Sigmoid colon (tissue), 7 donors: ENCODE measurements around the gene SFMBT1. TPM values are rescaled to one million over a fixed set of nuclear protein-coding genes. Genes with fewer than 3 reads are reported as not detected.

Experiments used
- DNase-seq: peaks from one replicate; pipeline ENCODE4 v3.0.0-alpha.2; 2019
- H3K27ac ChIP-seq, 4 donors: fragments of 200-600 bp; sonication (generic); one replicate each; pipeline ENCODE4 v1.5.1; 2016 to 2019; ENCODE audit warnings: mild to moderate bottlenecking in 1 of 4
- H3K27me3 ChIP-seq, 3 donors: fragments of 200-600 bp; sonication (generic); one replicate each; pipeline ENCODE4 v1.5.1; 2019; ENCODE audit warnings: mild to moderate bottlenecking in 1 of 3
- H3K36me3 ChIP-seq, 4 donors: fragments of 200-600 bp; sonication (generic); one replicate each; pipeline ENCODE4 v1.5.1; 2016 to 2019
- H3K4me1 ChIP-seq, 4 donors: fragments of 200-600 bp; sonication (generic); one replicate each; pipeline ENCODE4 v1.5.1; 2017 to 2019
- H3K4me3 ChIP-seq, 4 donors: fragments of 200-600 bp; sonication (generic); one replicate each; pipeline ENCODE4 v1.5.1; 2017 to 2019; ENCODE audit warnings: mild to moderate bottlenecking in 2 of 4, moderate library complexity in 1 of 4
- H3K9me3 ChIP-seq, 4 donors: fragments of 200-600 bp in 3 of 4; sonication (generic) in 3 of 4; one replicate each; pipeline versions ENCODE4 v1.5.1 to v1.6.1; 2013 to 2019
- CTCF ChIP-seq, 4 experiments: fragments of 450-650 bp in 3 of 4; fragments of 200-600 bp in 1 of 4; IDR thresholded peaks; one replicate each; pipeline ENCODE4 v1.5.1; 2016 to 2019; ENCODE audit warnings: antibody characterized with exemption in 4 of 4, mild to moderate bottlenecking in 3 of 4, moderate library complexity in 2 of 4
- EP300 ChIP-seq, 4 donors: sonication (generic); formaldehyde crosslinking; IDR thresholded peaks; one replicate each; pipeline ENCODE4 v1.6.1; 2017; ENCODE audit warnings: antibody characterized with exemption in 4 of 4
- POLR2A ChIP-seq, 2 donors: fragments of 450-650 bp; IDR thresholded peaks; one replicate each; pipeline ENCODE4 v1.6.1; 2016; ENCODE audit warnings: antibody characterized with exemption in 2 of 2, mild to moderate bottlenecking in 2 of 2, moderate library complexity in 2 of 2
- POLR2AphosphoS5 ChIP-seq, 4 donors: sonication (generic); formaldehyde crosslinking; IDR thresholded peaks; one replicate each; pipeline ENCODE4 v1.6.1; 2017; ENCODE audit warnings: antibody characterized with exemption in 4 of 4
- WGBS, 2 donors: extraction: QIAGEN DNeasy Blood & Tissue Kit; methylation state at CpG; one replicate each; pipeline ENCODE4 v1.1.7; 2013; 5-methylcytosine and 5-hydroxymethylcytosine counted together
- intact Hi-C: fragments of 100-400 bp; cut with DNase I; formaldehyde crosslinking; loops from one replicate; pipeline ENCODE4 v1.15.1; 2023
- polyA plus RNA-seq, 3 donors: library from polyadenylated mRNA; stranded (reverse); fragments of 200-250 nt; gene quantifications; one replicate each; pipeline ENCODE4 v1.2.3, GENCODE V29; 2013
- total RNA-seq, 4 donors: library from RNA; depleted of rRNA; stranded (reverse); fragments of >200 nt; gene quantifications; one replicate each; pipeline ENCODE4 v1.1.0, GENCODE V29; 2016
- donor health status: healthy with polysubstance abuse.
- donor health status: Bipolar disorder and iron deficiency.
- donor health status: healthy.

The SFMBT1 gene
- total and polyA plus RNA-seq, 7 donors, result 4.8 to 16.1 (median 10.2) TPM

GRCh38 chr3:52926554-52926953, 119.3 kb downstream of the SFMBT1 start:
- no peak for DNase-seq
- H3K4me1 ChIP-seq, result no peaks in the 10 kb centered on the region
- H3K27ac ChIP-seq, result no peak overlapping the region
- WGBS, 2 donors, result 94 to 96% methylated on average over 2 of the region's 2 CpGs
- peaks cover 0 to 55% (median 1%) of the 10 kb centered on the region in 4 donors for H3K36me3 ChIP-seq
- H3K4me3 ChIP-seq, result no peak overlapping the region
- H3K27me3 ChIP-seq, result no peaks in the 10 kb centered on the region
- TF ChIP-seq POLR2AphosphoS5 (IDR thresholded peaks at IDR 0.05) (no peak), CTCF (IDR thresholded peaks at IDR 0.05) (no peak), EP300 (IDR thresholded peaks at IDR 0.05) (no peak), POLR2A (IDR thresholded peaks at IDR 0.05) (no peak)
- H3K9me3 ChIP-seq, result no peaks in the 10 kb centered on the region
- intact Hi-C loops, result no loop called here

DNA sequence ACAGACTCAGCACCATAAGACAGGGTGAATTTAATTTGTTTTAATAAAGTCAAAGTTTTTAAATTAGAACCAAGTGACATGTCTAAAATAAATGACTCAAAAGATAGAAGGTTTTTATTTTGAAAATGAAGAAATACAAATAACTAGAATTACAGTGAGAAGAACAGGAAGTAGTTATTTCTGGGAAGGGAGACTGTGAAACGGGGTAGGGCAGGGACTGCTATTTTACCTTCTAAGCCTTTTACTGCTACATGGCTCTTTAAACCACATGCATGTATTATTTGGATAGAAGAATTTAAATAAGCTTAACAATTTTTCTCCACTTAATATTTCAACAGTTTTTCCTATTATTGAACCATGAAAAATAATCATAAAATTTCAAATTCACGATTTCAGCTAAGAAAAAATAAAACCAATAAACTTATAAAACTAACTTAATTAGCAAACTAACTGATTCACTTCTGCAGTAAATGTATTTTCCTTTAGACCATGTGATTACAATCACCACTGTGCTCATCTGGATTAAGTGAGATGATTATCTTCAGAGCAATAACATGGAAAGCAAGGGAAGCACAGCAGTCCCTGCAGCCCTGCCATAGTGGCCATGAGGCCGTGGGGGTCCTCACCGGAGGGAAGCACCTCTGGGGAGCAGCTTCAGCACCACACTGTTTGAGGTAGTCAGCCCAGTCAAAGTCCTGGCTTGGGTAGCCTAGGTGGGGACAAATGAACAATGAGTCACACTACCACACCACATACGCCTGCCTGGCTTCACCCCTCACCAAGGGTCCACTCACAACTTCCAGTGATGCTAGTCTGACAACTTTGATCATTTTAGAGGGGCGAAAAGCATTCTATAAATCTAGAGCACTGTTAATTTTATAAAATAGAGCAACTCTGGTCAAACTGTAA, 120.2 kb downstream of the SFMBT1 start:
- intact Hi-C loops, result no loop called here
- no peak overlapping the region for H3K4me3 ChIP-seq
- no peak for DNase-seq
- H3K9me3 ChIP-seq, result no peaks in the 10 kb centered on the region
- peaks cover 0 to 63% (median 5%) of the 10 kb centered on the region in 4 donors for H3K36me3 ChIP-seq
- 64 to 72% methylated on average over 6 of the region's 6 CpGs for WGBS, 2 donors
- no peaks in the 10 kb centered on the region for H3K27me3 ChIP-seq
- no peaks in the 10 kb centered on the region for H3K4me1 ChIP-seq
- H3K27ac ChIP-seq, result no peak overlapping the region
- TF ChIP-seq EP300 (IDR thresholded peaks at IDR 0.05) (no peak), POLR2A (IDR thresholded peaks at IDR 0.05) (no peak), CTCF (IDR thresholded peaks at IDR 0.05) (no peak), POLR2AphosphoS5 (IDR thresholded peaks at IDR 0.05) (no peak)

DNA sequence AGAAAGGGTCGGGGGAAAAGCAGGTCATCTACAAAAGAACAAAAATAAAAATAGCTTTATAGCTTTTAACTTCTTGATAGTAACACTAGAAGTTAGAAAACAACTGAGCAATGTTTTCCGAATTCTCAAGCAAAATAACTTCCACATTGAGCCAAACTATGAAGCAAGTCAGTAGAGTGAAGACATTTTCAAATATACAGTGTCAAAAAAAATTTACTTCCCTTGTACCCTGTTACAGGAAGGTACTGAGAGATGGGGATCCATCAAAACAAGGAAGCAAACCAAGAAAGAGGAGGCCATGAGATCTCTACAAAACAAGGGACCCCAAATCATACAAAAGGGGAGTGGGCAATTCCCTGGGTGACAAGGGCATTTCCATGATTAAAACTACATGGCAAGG, 121.9 kb downstream of the SFMBT1 start:
- TF ChIP-seq POLR2AphosphoS5 (IDR thresholded peaks at IDR 0.05), result no peak
- TF ChIP-seq EP300 (IDR thresholded peaks at IDR 0.05), result no peak
- TF ChIP-seq CTCF (IDR thresholded peaks at IDR 0.05), result no peak
- TF ChIP-seq POLR2A (IDR thresholded peaks at IDR 0.05), result no peak
- Histone ChIP-seq H3K27me3 (no peaks in the 10 kb centered on the region), H3K4me3 (no peak overlapping the region), H3K27ac (no peak overlapping the region), H3K4me1 (no peaks in the 10 kb centered on the region), H3K9me3 (no peaks in the 10 kb centered on the region), H3K36me3 (peaks cover 0 to 75% (median 10%) of the 10 kb centered on the region in 4 donors)
- DNase-seq, result no peak
- 88 to 93% methylated on average over 2 of the region's 2 CpGs for WGBS, 2 donors
- intact Hi-C loops, result no loop called here

- intact Hi-C loops, result no loop called here
- Histone ChIP-seq H3K9me3 (no peaks in the 10 kb centered on the region), H3K4me3 (no peak overlapping the region), H3K36me3 (peaks cover 0 to 87% (median 10%) of the 10 kb centered on the region in 4 donors), H3K27me3 (no peaks in the 10 kb centered on the region), H3K27ac (no peak overlapping the region), H3K4me1 (no peaks in the 10 kb centered on the region)
- DNase-seq, result no peak
- TF ChIP-seq POLR2A (IDR thresholded peaks at IDR 0.05) (no peak), CTCF (IDR thresholded peaks at IDR 0.05) (no peak), EP300 (IDR thresholded peaks at IDR 0.05) (no peak), POLR2AphosphoS5 (IDR thresholded peaks at IDR 0.05) (no peak)
- WGBS, 2 donors, result 90 to 95% methylated on average over 2 of the region's 2 CpGs
Measured at GRCh38 chr3:52920841-52921240, 125.0 kb downstream of the SFMBT1 start.
